Measurements from ENCODE around the gene PACSIN2. TPM values are rescaled to one million over a fixed set of nuclear protein-coding genes. Genes with fewer than 3 reads are reported as not detected.

The PACSIN2 gene
- total and polyA plus RNA-seq, 10 of the 15 experiments (the other 5 are each of a cell fraction or from before 2014, with no cell fraction given) = 0.93 to 78.7 (median 46.8) TPM

DNA sequence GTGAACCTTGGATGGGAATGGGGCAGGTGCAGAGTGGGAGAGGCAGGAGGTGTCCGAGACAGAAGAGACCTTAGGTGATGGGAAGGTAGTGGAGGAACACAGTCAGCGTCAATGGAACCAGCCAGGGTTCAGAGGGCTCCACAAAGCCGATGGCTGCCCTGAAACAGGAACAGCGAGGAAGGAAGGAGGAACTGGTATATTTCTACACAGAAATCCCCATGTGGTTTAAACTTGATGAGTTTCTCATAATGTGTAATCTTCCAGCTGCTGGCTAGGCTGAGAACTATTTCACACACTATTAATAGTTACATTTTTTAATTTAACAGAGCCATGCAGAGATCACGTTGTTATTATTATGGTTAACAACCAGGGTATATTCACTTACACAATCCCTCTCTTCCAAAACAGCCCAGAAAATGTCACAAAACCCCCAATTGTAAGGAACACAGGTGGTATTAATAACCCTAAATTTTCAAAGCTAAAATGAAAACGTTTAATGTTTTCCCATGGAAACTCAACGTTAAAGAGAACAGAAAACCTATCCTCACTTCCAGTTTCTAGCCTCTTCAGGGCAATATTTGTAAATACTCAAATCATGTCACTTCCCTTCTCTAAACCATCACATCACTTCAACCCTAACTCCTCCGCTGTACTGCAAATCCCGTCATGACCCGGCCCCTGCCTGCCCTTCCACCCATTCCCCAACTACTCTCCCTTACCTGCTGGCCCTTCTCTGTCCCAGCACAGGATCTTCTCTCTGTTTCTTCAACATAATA lies 83.3 kb downstream of the PACSIN2 start (continued):
- TF ChIP-seq, protein P1, sequence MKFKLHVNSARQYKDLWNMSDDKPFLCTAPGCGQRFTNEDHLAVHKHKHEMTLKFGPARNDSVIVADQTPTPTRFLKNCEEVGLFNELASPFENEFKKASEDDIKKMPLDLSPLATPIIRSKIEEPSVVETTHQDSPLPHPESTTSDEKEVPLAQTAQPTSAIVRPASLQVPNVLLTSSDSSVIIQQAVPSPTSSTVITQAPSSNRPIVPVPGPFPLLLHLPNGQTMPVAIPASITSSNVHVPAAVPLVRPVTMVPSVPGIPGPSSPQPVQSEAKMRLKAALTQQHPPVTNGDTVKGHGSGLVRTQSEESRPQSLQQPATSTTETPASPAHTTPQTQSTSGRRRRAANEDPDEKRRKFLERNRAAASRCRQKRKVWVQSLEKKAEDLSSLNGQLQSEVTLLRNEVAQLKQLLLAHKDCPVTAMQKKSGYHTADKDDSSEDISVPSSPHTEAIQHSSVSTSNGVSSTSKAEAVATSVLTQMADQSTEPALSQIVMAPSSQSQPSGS (IDR thresholded peaks at IDR 0.05; ENCODE audit: low read length) = peak; percentile 86
- TF ChIP-seq NR2C2 (IDR thresholded peaks at IDR 0.05; ENCODE audit: borderline replicate concordance, control insufficient read depth, insufficient read length, low read depth) (no peak), CEBPB (IDR thresholded peaks at IDR 0.05; ENCODE audit: borderline replicate concordance in 1 of 2, low read depth in 2 of 2, low read length in 2 of 2) (peak in 1 of 2 experiments; percentile 51; a peak in 1 of 4 replicates), TBL1XR1 (IDR thresholded peaks at IDR 0.05; ENCODE audit: low read depth, low read length) (no peak; the same call in 1 of the 2 replicates), NBN (IDR thresholded peaks at IDR 0.05) (peak; percentile 92), RFX5 (IDR thresholded peaks at IDR 0.05; ENCODE audit: low read depth, low read length) (no peak), E2F4 (IDR thresholded peaks at IDR 0.05; ENCODE audit: low read depth, low read length) (no peak), NFYA (IDR thresholded peaks at IDR 0.05; ENCODE audit: borderline replicate concordance, low read depth, low read length) (no peak), RELB (IDR thresholded peaks at IDR 0.05; ENCODE audit: low read depth) (peak; percentile 99), CHD2 (IDR thresholded peaks at IDR 0.05; ENCODE audit: borderline replicate concordance, low read depth, low read length) (no peak)
- TF ChIP-seq, protein P2, sequence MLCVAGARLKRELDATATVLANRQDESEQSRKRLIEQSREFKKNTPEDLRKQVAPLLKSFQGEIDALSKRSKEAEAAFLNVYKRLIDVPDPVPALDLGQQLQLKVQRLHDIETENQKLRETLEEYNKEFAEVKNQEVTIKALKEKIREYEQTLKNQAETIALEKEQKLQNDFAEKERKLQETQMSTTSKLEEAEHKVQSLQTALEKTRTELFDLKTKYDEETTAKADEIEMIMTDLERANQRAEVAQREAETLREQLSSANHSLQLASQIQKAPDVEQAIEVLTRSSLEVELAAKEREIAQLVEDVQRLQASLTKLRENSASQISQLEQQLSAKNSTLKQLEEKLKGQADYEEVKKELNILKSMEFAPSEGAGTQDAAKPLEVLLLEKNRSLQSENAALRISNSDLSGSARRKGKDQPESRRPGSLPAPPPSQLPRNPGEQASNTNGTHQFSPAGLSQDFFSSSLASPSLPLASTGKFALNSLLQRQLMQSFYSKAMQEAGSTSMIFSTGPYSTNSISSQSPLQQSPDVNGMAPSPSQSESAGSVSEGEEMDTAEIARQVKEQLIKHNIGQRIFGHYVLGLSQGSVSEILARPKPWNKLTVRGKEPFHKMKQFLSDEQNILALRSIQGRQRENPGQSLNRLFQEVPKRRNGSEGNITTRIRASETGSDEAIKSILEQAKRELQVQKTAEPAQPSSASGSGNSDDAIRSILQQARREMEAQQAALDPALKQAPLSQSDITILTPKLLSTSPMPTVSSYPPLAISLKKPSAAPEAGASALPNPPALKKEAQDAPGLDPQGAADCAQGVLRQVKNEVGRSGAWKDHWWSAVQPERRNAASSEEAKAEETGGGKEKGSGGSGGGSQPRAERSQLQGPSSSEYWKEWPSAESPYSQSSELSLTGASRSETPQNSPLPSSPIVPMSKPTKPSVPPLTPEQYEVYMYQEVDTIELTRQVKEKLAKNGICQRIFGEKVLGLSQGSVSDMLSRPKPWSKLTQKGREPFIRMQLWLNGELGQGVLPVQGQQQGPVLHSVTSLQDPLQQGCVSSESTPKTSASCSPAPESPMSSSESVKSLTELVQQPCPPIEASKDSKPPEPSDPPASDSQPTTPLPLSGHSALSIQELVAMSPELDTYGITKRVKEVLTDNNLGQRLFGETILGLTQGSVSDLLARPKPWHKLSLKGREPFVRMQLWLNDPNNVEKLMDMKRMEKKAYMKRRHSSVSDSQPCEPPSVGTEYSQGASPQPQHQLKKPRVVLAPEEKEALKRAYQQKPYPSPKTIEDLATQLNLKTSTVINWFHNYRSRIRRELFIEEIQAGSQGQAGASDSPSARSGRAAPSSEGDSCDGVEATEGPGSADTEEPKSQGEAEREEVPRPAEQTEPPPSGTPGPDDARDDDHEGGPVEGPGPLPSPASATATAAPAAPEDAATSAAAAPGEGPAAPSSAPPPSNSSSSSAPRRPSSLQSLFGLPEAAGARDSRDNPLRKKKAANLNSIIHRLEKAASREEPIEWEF (IDR thresholded peaks at IDR 0.05; ENCODE audit: insufficient replicate concordance, low read depth, low read length) = peak; percentile 76
- TF ChIP-seq, protein P3, sequence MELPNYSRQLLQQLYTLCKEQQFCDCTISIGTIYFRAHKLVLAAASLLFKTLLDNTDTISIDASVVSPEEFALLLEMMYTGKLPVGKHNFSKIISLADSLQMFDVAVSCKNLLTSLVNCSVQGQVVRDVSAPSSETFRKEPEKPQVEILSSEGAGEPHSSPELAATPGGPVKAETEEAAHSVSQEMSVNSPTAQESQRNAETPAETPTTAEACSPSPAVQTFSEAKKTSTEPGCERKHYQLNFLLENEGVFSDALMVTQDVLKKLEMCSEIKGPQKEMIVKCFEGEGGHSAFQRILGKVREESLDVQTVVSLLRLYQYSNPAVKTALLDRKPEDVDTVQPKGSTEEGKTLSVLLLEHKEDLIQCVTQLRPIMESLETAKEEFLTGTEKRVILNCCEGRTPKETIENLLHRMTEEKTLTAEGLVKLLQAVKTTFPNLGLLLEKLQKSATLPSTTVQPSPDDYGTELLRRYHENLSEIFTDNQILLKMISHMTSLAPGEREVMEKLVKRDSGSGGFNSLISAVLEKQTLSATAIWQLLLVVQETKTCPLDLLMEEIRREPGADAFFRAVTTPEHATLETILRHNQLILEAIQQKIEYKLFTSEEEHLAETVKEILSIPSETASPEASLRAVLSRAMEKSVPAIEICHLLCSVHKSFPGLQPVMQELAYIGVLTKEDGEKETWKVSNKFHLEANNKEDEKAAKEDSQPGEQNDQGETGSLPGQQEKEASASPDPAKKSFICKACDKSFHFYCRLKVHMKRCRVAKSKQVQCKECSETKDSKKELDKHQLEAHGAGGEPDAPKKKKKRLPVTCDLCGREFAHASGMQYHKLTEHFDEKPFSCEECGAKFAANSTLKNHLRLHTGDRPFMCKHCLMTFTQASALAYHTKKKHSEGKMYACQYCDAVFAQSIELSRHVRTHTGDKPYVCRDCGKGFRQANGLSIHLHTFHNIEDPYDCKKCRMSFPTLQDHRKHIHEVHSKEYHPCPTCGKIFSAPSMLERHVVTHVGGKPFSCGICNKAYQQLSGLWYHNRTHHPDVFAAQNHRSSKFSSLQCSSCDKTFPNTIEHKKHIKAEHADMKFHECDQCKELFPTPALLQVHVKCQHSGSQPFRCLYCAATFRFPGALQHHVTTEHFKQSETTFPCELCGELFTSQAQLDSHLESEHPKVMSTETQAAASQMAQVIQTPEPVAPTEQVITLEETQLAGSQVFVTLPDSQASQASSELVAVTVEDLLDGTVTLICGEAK (IDR thresholded peaks at IDR 0.05; ENCODE audit: borderline replicate concordance) = no peak
- TF ChIP-seq, protein P4, sequence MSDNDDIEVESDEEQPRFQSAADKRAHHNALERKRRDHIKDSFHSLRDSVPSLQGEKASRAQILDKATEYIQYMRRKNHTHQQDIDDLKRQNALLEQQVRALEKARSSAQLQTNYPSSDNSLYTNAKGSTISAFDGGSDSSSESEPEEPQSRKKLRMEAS (IDR thresholded peaks at IDR 0.05; ENCODE audit: low read depth, low read length) = no peak

Data from GM12878 (cell line).